Germinal center (tissue), 1 donor: ENCODE data around the gene GOLGA1.
"Not testable (repeated sequence)": the region's sequence is repeated elsewhere in the genome, so short reads cannot be mapped to it uniquely, and the experiment has no call there.

Experiments
- DNase-seq: peaks from one replicate; pipeline ENCODE4 v3.0.0; 2012; ENCODE audit warnings: mixed read lengths, low spot score

GOLGA1 gene

DNA sequence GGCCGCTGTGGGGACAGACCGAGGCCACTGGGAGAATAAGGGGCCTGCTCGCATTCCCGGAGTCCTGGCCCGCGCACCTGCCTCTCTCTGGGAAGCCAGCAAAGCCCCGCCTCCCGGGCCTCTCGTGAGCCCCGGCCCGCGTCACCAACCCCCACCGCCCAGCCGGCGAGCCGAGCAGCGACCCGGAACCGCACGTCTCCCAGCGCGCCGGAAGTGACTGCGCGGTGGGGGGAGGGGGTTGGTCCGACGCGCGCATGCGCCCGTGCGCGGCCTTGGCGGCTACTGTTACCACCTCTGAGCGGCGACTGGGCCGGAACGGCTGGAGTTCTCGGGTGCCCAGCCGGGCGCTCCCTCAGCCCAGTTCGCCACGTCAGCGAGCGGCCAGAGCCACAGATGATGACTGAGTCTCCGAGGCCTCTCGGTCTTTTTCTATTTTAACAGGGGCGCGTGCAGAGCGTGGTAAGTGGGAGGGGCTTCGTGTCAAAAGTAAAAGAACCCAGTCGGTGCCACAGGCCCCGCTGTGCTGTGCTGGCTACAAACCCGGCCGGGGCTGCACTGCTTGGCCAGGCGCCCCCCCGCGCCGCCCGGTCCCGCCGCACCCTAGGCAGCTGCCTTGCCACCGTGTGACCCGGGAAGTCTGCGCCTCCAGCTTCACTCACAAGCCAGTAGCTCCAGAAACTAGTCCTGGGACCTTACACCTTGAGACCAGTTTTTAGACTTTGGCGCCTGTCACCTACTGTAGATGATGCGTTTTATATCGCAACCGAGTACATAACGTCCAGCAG, at the start of gene GOLGA1:
GOLGA1 (minus strand) TSS at position 190 of the 785 bp plus-strand sequence. CDS start 2,372 bp downstream, outside the sequence.
- DNase-seq, result peak; percentile 95

- DNase-seq, result no peak
Measured at GRCh38 chr9:124983698-124984097, 42.8 kb upstream of the GOLGA1 start.

DNA sequence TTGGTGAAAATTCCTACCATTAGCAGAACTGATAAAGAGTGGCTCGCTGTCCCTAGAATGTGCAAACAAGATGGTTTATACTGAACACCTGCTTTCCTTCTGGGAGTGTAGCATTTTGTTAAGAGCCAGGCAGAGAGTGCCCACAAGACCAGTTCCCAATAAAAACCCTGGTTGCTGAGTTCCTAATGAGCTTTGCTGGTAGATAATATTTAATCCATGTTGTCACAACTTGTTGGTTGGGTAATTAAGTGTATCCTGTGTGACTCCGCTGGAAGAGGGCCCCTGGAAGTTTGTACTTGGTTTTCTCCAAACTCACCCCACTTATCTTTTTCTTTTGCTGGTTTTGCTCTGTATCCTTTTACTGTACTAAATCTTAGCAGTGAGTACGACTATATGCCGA, 39.5 kb upstream of the GOLGA1 start:
- DNase-seq, result no peak

GRCh38 chr9:124975131-124975530, 34.2 kb upstream of the GOLGA1 start:
- DNase-seq, result no peak

DNA sequence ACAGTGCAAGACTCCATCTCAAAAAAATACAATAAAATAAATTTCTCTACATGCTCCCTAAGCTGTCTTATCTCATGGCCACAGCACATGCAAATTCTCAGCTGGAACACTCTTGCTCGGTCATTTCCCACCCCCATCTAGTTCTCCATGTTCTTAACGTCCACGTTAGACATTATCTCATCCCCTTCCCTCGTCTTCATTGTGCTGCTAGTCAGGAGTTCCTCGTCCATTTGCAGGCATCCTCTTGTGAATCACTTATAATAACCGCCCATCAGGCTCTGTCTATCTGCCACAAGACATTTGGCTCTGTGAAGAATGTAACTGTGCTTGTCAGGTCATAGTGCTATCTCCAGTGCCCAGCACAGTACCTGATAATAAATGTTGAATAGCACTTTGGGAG, 32.9 kb upstream of the GOLGA1 start:
- no peak for DNase-seq

DNA sequence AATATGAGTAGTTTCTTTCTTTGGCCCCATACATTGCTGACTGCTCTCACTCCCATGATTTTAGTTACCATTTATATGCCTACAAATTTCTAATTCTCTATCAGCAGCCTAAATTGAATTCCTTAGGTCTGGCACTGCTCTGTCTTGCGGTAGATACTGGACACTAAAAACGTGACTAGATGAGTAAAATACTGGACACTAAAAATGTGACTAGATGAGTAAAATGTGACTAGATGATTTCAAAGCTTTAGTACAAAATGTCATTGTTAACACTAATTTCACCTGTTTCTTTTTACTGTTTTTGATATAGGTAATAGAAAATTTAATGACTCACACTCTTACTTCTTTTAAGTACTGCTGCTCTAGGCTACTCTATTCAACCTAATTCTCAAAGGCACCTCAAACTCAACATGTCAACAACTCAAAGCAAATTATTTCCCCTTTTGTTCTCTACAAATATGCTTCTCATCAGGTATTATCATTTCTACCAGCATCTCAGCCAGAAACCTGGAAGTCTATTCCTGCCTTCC, 31.4 kb upstream of the GOLGA1 start:
- no peak for DNase-seq

DNA sequence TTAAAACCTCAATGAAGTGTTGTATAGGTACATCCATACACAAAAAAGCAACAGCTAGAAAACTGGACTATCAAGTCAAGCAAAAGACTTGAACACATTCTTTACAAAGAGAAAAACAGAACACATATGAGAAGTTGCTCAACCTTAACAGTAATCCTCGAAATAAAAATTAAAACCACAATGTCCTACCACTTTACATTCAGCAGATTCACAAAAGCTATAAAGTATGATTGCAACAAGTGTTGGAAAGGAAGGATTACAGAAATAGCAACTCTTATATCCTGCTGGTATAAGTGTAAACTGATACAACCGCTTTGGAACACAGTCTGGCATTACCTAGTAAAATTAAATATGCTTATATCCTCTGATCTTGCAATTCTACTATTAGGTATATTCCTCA, 28.5 kb upstream of the GOLGA1 start:
- DNase-seq, result no peak

GRCh38 chr9:124968238-124968637, 27.4 kb upstream of the GOLGA1 start:
- DNase-seq, result no peak

DNA sequence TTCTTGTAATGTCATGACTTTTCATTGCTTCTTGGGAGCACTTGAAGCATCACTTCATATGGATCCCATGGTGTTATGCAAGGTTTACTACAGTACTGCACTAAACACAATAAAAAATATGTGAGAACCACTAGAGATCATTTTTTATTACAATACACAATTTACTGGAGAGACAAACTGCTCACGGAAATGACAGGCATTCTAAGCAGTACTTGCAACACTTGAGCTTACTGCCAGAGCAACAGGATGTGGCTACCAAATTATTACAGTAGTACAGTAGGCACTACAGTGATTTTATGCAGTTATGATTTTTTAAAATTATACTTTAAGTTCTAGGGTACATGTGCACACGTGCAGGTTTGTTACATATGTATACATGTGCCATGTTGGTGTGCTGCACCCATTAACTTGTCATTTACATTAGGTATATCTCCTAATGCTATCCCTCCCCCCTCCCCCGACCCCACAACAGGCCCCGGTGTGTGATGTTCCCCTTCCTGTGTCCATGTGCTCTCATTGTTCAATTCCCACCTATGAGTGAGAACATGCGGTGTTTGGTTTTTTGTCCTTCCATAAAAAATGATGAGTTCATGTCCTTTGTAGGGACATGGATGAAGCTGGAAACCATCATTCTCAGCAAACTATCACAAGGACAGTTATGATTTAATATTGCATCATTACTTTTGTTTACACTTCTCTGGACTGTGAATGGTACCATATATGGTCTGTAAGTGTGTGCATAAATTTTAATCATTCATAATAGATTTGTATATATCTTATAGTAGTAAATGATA, 25.1 kb upstream of the GOLGA1 start:
- DNase-seq, result not testable (repeated sequence)

DNA sequence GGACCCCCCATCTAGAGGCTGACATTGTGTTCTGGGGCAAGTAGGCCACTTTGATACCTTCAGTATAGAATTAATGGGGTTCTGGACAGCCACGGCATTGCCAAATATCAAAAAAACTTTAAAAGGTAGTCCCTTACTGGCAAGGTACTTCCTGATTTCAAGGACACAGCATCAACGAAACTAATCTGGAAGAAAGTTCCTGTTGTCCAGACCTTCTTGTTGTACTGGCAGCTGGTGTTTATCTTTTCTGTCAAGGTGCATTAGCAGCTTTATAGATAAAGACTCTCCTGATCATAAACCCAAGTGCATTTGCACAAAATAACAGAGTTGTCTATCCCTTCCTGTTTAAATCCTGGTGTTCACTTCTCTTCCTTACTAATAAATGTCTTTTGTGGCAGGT, 23.7 kb upstream of the GOLGA1 start:
- no peak for DNase-seq

GRCh38 chr9:124964056-124964455, 23.2 kb upstream of the GOLGA1 start:
- no peak for DNase-seq

- no peak for DNase-seq
Measured at GRCh38 chr9:124960409-124960752, 19.5 kb upstream of the GOLGA1 start.

GRCh38 chr9:124959671-124960408, 19.0 kb upstream of the GOLGA1 start:
- DNase-seq, result not testable (repeated sequence)

GRCh38 chr9:124954255-124954654, 13.4 kb upstream of the GOLGA1 start:
- no peak for DNase-seq

DNA sequence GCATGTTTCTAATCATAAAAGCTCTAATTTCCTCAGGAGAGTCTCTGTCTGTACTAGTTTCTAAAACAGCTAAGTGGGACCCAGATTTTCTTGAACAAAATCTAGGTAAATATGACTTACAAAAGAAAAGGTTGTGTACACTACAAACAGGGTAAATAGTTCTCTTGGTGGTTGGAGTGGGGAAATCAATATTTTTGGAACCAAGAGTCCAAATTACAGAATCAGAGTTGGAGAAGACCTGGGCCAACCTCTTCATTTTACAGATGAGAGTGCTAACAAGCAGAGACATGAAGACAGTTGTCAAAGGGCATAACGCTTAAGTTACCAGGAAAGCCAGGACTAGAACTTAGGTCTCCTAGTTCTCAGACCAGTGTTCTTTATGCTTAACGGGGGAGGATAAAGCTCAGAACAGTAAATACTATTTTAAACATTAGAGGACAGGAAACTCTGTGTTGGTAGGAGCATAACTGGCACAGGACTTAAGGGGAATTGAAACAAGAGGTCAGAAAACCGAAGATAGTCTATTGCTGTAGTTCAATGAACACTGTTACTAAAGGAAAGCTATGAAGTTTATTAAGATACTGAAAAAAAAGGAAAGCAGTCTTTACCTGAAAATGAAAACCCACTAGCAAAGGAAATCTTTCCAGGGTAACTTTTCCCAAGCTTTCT, 9.3 kb upstream of the GOLGA1 start:
- peak; percentile 48 for DNase-seq

- no peak for DNase-seq
Measured at GRCh38 chr9:124949387-124949786, 8.5 kb upstream of the GOLGA1 start.

GRCh38 chr9:124947727-124948391, 7.0 kb upstream of the GOLGA1 start:
- DNase-seq, result no peak

- no peak for DNase-seq
Measured at GRCh38 chr9:124946167-124946566, 5.3 kb upstream of the GOLGA1 start.

- no peak for DNase-seq
Measured at GRCh38 chr9:124941679-124942561, 1.0 kb upstream of the GOLGA1 start.

DNA sequence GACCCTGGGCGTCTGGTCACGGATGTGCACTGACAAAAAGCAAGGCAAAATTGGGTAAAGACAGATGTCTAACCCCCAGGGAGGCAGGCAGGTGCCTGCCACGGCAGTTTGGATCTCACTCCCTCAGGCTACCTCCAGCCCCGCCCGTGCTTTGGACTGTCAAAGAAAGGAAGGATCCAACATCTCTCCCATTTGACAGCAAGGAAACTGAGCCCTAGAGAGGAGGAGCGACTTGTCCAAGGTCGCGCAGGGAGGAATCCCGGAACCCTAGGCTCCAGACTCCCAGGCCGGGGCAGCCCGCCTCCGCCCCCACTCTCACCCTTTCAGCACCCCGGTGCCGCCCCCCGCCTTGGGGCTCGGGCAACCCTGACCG, 376 bp downstream of the GOLGA1 start:
- DNase-seq, result peak; percentile 67
